SK-N-MC (cell line): Measurements from ENCODE around the gene ZP1.

Source experiments
- DNase-seq: peaks from one replicate; pipeline ENCODE4 v3.0.0-alpha.2; 2011; ENCODE audit warnings: low read depth, low spot score
- H3K27ac ChIP-seq: fragments of 200-600 bp; sonication (generic); 2 replicates; pipeline ENCODE4 v1.5.1; 2016; ENCODE audit warnings: mixed run types
- H3K36me3 ChIP-seq: fragments of 200-600 bp; sonication (generic); 2 replicates; pipeline ENCODE4 v1.6.1; 2017; ENCODE audit warnings: antibody characterized with exemption, low read length, mixed read lengths; ENCODE audit not compliant: insufficient read depth
- H3K4me3 ChIP-seq: fragments of 200-600 bp; sonication (generic); 2 replicates; pipeline ENCODE4 v1.5.1; 2016
- H3K9ac ChIP-seq: fragments of 200-600 bp; sonication (generic); 2 replicates; pipeline ENCODE4 v1.8.0; 2017; ENCODE audit warnings: mixed run types, mixed read lengths; ENCODE audit not compliant: insufficient read length
- H3K9me3 ChIP-seq: fragments of 200-600 bp; sonication (generic); 2 replicates; pipeline ENCODE4 v1.6.1; 2017; ENCODE audit warnings: low read depth, mild to moderate bottlenecking, antibody characterized with exemption, low read length, moderate library complexity, mixed read lengths
- EZH2 ChIP-seq: fragments of 200-600 bp; sonication (generic); IDR thresholded peaks from one replicate; pipeline ENCODE4 v1.6.1; 2017; ENCODE audit warnings: antibody characterized with exemption
- FOXP2 ChIP-seq: optimal IDR thresholded peaks from 2 replicates; pipeline ENCODE3; 2011; ENCODE audit warnings: mild to moderate bottlenecking, moderate library complexity; ENCODE audit not compliant: insufficient read depth; ENCODE audit errors: extremely low read length, control extremely low read depth
- POLR2AphosphoS5 ChIP-seq: IDR thresholded peaks from 2 replicates; pipeline ENCODE4 v1.6.1; 2012; ENCODE audit warnings: mild to moderate bottlenecking, low read depth, low read length, borderline replicate concordance

The ZP1 gene

GRCh38 chr11:60851327-60852104 is 15.8 kb upstream of the ZP1 start:
- H3K36me3 ChIP-seq, result peaks cover 36% of the 10 kb centered on the region; the same call in 1 of the 2 replicates
- no peak overlapping the region for H3K27ac ChIP-seq
- DNase-seq, result no peak
- no peak overlapping the region for H3K9ac ChIP-seq
- H3K9me3 ChIP-seq, result no peaks in the 10 kb centered on the region
- TF ChIP-seq EZH2 (no peak), POLR2AphosphoS5 (no peak), FOXP2 (no peak)
- H3K4me3 ChIP-seq, result no peak overlapping the region

DNA sequence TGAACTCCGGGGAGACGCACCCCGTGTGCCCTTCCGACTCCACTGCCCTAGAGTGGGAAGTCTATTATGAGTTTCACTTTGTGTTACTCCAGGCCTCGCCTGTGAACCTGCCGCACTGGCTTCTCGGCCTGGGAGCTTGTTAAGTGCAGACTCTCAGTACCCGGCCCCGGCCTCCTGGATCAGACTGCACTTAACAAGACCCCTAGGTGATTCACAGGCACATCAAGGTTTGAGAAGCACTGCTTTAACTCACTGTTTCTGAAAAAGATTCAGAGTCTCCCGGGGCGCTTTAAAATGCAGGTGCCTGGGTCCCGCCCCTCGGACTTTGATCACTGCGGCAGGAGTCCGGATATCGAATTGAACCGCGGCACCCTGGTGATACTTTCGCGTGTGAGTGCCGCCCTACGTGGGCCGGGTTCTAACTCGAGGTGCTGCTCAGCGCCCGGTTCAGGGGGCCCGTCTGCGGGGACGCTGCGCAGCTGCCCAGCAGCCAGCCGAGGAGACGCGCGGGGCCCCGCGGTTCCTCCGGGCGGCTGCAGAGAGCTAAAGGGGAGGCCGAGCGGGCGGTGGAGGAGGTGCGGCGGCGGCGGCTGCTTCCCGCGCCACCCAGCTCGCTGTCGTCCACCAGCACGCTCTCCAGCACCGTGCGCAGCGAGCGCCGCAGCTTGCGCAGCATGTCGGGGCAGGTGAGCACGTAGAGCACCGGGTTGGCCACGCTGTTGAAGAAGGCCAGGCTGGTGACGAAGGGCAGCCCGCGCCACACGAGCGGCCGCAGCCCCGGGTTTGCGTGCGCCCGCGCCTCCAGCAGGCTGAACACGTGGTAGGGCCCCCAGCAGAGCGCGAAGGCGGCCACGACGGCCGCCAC is 15.0 kb upstream of the ZP1 start:
- H3K27ac ChIP-seq, result no peak overlapping the region
- no peak for DNase-seq
- TF ChIP-seq POLR2AphosphoS5 (no peak), FOXP2 (no peak), EZH2 (no peak)
- peaks cover 35% of the 10 kb centered on the region; the same call in 1 of the 2 replicates for H3K36me3 ChIP-seq
- H3K4me3 ChIP-seq, result no peak overlapping the region
- H3K9ac ChIP-seq, result no peak overlapping the region
- H3K9me3 ChIP-seq, result no peaks in the 10 kb centered on the region

DNA sequence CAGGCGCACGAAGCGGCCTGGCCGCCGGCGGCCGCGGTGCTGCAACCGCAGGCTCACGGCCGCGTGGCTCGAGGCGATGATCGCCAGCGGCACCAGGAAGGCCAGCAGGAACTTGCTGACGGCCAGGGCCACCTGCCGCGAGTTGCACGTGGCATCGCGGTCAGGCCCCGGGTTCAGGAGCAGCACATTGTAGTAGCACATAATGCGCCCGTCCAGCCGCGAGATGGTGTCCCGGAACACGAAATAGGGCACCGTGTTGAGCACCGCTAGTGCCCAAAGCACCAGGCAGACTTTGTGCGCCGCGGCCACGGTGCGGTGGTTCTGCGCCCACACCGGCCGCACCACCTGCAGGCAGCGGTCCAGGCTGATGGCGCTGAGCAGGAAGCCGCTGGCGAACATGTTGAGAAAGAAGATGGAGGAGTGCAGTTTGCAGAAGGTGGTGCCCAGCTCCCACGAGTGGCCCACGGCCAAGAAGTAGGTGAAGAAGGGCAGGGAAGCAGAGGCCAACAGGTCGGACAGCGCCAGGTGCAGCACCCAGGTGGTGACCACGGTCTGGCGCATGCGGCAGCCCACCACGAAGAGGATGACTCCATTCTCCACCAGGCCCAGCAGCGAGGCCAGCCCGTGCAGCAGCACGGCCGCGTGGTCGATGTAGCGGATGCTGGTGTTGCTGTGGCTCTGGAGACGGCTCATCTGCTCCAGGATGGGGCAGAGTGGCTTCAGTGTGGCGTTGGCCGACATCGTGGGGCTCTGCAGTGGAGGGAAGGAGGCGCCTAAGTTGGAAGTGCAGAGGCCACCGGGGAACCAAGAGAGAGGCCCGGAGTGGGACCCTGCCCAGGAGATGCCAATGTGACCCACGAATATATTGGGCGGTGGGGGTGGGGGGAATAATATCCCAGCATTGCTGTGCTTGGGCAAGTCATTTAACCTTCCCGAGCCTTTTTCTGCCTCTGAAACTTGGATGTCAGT is 14.1 kb upstream of the ZP1 start:
- H3K4me3 ChIP-seq, result no peak overlapping the region
- no peak for DNase-seq
- TF ChIP-seq FOXP2 (no peak), EZH2 (no peak), POLR2AphosphoS5 (no peak)
- H3K9me3 ChIP-seq, result no peaks in the 10 kb centered on the region
- H3K27ac ChIP-seq, result no peak overlapping the region
- H3K36me3 ChIP-seq, result peaks cover 26% of the 10 kb centered on the region; the same call in 1 of the 2 replicates
- H3K9ac ChIP-seq, result no peak overlapping the region

- no peaks in the 10 kb centered on the region for H3K9me3 ChIP-seq
- H3K36me3 ChIP-seq, result peaks cover 17% of the 10 kb centered on the region; the same call in 1 of the 2 replicates
- DNase-seq, result no peak
- no peak overlapping the region for H3K27ac ChIP-seq
- no peak overlapping the region for H3K9ac ChIP-seq
- H3K4me3 ChIP-seq, result no peak overlapping the region
- no peak for TF ChIP-seq POLR2AphosphoS5
- TF ChIP-seq FOXP2, result no peak
Observed at GRCh38 chr11:60854140-60854846, 13.0 kb upstream of the ZP1 start.

- Histone ChIP-seq H3K36me3 (peaks cover 13% of the 10 kb centered on the region; the same call in 1 of the 2 replicates), H3K9ac (no peak overlapping the region), H3K9me3 (no peaks in the 10 kb centered on the region), H3K27ac (no peak overlapping the region), H3K4me3 (no peak overlapping the region)
- no peak for DNase-seq
- no peak for TF ChIP-seq EZH2
- no peak for TF ChIP-seq FOXP2
- TF ChIP-seq POLR2AphosphoS5, result no peak
Observed at GRCh38 chr11:60854847-60855725, 12.3 kb upstream of the ZP1 start.

DNA sequence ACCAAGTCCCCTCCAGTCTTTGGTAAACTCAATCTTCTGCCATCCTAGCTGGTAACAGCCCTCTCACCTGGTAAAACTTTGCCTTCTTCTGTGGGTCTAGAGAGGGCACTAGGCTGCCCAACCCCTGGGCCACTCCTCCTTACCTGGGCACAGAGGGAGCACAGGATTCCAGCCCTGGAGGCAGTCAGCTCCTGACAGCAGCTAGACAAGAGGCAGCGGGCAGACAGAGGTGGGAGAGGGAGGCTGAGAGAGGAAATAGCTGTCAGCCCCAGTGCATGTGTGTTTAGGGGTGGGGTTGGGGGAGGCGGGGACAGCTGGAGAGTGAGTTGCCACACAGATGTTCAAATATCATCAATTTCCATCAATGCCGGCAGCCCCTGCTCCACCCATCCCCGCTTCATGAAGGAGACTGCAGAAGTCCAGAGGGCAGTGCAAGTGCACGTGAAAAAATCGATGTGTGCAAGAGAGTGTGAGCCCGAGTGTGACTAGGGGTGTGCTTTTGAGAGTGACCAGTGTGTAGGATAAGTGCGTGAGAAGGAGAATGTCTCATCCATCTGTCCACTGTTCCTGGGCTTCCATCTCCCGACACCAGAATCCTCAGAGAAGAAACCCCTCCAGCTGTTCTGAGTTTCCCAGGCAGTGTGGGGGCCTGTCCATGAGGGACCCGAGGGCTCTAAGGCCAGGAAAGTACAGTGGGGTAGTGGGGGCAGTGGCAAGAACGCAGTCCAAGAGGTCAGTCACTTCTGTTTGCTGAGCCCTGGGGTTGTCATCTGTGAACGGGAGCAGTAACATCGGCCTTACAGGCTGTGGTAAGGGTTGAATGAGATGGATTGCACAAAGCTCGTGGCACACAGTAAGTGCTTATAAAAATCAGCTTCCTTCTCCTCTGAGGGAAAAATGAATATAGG is 11.4 kb upstream of the ZP1 start, which contains the start of gene PTGDR2:
PTGDR2 (minus strand) TSS at position 225 of the 908 bp plus-strand sequence. CDS start 2,228 bp downstream, outside the sequence.
- no peak within 1 kb of the TSS for H3K9ac ChIP-seq
- no peak for DNase-seq
- no peak for TF ChIP-seq POLR2AphosphoS5
- no peak for TF ChIP-seq EZH2
- no peak for TF ChIP-seq FOXP2
- no peak within 1 kb of the TSS for H3K27ac ChIP-seq
- no peak within 1 kb of the TSS for H3K4me3 ChIP-seq
- peaks cover 7% of the 10 kb centered on the region; the same call in 1 of the 2 replicates for H3K36me3 ChIP-seq
- H3K9me3 ChIP-seq, result no peaks in the 10 kb centered on the region
